GM12874 (cell line): Measurements from ENCODE around the gene TRABD2A.

Source experiments
- TF ChIP-seq, protein P1 (sequence below): IDR thresholded peaks from 2 replicates; pipeline ENCODE4 v1.5.1; 2011; ENCODE audit warnings: low read depth, mild to moderate bottlenecking, control low read depth, low read length, moderate library complexity; ENCODE audit not compliant: insufficient read depth

Gene TRABD2A

DNA sequence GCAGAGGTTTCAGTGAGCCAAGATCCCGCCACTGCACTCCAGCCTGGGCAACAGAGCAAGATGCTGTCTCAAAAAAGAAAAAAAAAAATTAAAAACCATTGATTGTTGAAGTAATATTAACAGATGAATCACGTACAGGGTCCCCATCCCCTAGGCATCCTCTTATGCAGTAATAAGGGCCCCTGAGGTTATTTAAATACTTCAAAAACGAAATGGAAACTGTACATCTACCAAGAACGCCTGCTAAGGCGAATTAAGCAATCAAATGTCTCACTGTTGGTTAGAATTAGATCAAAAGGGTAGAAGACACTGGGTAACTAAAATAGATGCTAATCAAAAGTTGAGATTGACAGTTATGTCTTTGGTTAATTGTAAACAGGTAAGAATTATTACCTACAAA is 7.5 kb downstream of the TRABD2A start:
- TF ChIP-seq, protein P1, sequence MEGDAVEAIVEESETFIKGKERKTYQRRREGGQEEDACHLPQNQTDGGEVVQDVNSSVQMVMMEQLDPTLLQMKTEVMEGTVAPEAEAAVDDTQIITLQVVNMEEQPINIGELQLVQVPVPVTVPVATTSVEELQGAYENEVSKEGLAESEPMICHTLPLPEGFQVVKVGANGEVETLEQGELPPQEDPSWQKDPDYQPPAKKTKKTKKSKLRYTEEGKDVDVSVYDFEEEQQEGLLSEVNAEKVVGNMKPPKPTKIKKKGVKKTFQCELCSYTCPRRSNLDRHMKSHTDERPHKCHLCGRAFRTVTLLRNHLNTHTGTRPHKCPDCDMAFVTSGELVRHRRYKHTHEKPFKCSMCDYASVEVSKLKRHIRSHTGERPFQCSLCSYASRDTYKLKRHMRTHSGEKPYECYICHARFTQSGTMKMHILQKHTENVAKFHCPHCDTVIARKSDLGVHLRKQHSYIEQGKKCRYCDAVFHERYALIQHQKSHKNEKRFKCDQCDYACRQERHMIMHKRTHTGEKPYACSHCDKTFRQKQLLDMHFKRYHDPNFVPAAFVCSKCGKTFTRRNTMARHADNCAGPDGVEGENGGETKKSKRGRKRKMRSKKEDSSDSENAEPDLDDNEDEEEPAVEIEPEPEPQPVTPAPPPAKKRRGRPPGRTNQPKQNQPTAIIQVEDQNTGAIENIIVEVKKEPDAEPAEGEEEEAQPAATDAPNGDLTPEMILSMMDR = no peak

DNA sequence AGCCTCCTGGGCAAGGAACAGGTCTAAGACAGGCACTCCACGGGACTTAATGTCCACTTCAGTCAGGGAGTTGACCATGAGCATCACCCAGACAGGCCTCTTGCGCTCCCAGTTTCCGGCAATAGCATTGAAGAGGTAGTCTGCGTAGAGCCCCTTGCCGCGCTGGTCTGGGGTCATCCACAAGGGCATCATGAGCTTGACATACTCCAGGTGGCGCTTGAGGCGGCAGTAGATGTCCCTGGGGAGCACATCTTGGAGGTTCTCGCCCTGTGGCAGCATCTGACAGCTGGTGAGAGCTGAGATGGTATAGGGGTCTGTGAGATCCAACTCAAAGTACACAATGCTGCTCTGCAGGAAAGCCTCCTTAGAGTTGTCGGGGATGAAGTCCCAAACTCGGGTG is 10.6 kb downstream of the TRABD2A start:
- TF ChIP-seq, protein P1 = no peak

DNA sequence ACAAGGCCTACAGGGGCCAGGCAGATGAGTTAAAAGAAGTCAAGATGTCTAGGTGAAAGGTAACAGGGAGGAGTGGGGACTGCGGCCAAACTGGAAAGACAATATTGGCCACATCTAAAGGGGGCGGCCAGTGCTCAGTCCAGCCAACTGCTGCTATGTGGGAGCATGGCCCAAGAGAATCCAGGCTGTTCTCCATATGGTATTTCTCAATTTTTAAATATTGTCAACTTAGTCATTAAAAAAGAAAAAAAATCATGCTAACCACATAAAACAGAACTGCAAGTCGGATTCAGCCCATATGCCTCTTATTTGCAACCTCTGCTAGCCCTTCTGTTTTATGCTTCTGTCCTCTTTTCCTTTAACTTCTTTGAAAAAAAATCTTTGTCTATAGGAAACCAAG is 14.8 kb downstream of the TRABD2A start:
- TF ChIP-seq, protein P1 = no peak

DNA sequence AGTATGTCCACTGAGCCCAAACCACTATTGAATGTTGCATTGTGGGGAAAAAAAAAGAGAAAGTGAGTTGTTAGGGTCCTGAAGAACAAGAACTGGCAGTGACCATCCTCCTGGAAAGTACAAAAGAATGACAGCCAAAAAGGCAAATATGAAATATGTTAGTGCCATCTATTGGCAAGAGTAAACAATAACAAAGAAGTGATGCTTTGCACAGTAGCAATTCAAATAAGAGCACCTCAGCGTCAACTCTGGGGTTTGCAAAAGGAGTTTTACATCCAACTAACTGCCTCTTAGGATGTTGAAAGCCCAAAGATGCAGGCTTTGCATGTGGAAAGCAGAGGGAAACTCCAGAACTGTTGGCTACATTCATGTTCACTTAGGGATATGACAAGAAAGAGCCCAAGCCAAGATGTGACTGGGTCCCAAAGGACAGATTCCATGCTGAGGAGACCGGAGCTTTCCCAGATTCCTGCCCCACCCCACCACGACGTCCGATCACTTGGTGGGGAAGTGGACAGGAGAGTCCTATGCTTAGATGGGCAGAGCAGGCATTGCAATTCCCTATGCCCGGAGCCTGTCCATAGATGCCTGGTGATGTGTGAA is 15.6 kb downstream of the TRABD2A start:
- TF ChIP-seq, protein P1 = peak; percentile 34; the same call in 1 of the 2 replicates

DNA sequence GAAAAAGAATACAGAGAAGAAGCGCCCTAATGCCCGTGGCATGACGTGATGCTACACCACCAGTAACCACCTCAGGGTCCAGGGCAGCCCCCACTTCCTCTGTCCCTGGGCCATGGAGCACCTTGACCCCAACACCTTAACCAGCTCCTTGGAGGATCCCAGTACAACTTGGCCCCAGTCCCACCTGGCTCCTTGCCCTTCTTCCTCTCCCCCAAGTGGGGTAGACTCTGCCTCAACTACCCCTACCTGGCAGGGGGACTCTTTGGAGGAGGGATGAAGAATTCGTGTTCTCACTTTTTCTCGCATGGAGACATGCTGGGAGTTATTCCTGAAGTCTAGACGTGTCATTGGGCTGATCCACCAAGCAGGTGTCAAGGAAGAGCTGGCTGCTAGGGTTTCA is 18.9 kb downstream of the TRABD2A start:
- TF ChIP-seq, protein P1 = no peak

DNA sequence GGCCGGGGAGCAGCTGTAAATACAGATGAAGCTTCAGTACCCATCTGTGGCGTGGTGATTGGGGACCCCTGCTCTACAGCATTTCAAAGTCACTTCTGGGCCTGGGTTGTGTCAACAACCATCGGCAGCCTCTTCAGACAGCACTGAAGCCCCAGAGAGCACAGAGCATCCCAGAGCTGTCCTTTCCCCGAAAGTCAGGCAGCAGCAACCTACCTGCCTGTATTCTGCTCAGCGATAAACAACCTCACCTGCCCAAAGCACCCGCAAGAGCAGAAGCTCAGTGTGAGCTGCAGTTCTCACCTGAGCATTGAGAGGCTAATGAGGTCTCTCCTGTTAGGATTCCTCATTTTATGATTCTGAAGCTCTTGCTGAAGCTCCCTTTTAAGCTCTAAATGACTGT is 19.3 kb downstream of the TRABD2A start:
- TF ChIP-seq, protein P1 = no peak

DNA sequence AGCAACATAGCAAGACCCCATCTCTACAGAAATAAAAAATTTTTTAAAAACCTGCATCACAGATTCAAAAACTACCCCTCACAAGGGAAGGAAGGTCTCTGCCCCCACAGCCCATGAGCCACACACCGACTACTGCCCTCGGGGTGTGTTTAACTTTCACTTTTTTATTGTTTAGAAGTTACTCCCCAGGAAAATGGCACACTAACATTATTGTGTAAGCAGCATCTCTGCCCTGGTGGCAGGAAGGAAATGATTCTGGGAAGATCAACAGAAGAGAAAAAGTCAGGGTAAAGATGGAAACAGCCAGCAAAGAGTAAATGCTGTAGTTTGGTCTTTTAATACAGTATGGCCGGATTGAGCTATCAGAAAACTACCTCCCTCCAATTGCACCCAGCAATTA is 21.9 kb downstream of the TRABD2A start:
- TF ChIP-seq, protein P1 = no peak
